HG02678 (cell line): ENCODE measurements around the gene RDX.
"Not testable (repeated sequence)": the region's sequence is repeated elsewhere in the genome, so short reads cannot be mapped to it uniquely, and the experiment has no call there.

ENCODE experiments used
- ATAC-seq: cut with Tn5 transposase; IDR thresholded peaks from one replicate; pipeline ENCODE4 v1.9.1; 2021; ENCODE audit warnings: mild to moderate bottlenecking, moderate library complexity; ENCODE audit not compliant: unreplicated experiment

RDX gene

DNA sequence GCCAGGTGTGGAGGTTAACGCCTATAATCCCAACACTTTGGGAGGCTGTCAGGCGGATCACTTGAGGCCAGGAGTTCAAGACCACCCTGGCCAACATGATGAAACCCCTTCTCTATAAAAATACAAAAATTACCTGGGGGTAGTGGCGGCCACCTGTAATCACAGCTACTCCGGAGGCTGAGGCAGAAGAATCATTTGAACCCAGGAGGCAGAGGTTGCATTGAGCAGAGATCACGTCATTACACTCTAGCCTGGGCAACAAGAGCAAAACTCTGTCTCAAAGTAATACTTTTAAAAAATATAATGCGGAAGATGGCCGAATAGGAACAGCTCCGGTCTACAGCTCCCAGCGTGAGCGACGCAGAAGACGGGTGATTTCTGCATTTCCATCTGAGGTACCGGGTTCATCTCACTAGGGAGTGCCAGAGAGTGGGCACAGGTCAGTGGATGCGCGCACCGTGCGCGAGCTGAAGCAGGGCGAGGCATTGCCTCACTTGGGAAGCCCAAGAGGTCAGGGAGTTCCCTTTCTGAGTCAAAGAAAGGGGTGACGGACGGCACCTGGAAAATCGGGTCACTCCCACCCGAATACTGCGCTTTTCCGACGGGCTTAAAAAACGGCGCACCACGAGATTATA is 87.6 kb downstream of the RDX start:
- ATAC-seq, result not testable (repeated sequence)

DNA sequence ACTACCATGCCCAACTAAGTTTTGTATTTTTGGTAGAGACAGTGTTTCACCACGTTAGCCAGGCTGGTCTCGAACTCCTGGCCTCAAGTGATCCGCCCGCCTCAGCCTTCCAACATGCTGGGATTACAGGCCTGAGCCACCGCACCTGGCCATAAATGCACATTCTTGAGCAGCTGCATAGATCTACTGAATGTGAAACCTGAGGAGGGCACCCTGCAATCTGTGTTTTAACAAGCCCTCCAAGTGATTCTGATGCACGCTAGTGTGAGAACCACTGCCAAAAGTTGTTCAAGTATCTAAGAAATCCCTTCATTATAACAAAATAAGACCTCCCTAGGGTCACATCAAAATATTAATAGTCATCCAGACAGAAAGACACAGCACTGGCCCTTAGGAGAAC is 89.3 kb downstream of the RDX start:
- no peak for ATAC-seq

GRCh38 chr11:110200836-110201235 is 95.6 kb downstream of the RDX start:
- ATAC-seq, result no peak

DNA sequence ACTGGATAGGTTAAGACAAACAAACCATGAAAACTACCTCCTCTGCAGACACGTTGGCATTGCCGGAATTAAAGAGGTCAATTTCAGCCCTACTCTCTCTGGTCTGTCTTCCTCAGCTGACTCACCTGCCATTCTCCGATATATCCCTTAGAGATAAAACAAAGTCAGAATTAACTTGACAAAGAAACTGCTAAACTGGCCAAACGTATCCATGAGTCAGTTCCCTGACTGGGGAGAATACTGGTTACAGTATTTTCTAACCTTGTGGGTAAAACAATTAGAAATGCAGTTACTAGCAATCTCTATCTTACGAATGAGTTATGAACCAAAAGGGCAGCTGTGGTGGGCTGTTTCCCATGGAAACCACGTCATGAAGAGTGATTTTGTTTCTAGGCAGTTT is 96.2 kb downstream of the RDX start:
- ATAC-seq, result no peak

DNA sequence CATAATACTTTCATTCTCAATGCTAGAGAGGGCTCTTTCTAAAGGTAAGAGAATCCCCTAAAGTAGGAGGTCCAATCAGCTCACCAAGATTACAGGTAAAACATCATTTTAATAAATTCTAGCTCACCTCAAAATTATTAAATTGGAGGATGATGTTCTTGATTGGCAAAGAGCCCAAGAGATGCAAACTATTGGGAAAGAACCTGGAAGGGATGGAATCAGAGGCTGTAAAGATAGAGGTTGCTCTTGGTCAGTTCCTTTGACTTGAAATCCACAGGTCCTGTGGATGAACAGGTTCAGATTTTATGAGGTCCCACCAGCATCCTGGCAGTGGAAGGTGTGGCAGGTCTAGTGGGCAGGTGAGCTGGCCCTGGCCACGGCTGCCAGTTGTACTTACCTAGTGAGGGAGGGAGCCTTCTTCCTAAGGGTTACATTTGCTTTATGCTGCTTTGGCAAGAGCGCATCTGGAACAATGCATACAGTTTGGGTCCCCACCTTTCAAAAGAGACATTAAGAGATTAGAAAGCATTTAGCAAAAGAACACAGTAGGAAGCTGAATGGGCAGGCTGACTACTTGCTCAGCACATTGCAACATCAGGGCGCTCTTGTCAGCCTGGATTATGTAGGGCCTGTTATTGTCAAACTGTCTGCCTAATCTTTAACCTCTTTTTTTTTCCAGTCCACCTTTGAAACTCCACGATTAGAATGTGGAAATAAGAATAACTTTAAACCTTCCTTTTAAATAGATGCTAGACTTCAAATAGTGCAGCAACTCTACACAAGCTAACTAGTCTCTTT is 97.0 kb downstream of the RDX start:
- no peak for ATAC-seq

- ATAC-seq, result no peak
These were observed 98.2 kb downstream of the RDX start for GRCh38 chr11:110198031-110198729.

- no peak for ATAC-seq
These were observed 99.5 kb downstream of the RDX start for GRCh38 chr11:110196884-110197420.

GRCh38 chr11:110196241-110196754 is 100.1 kb downstream of the RDX start:
- ATAC-seq, result no peak

DNA sequence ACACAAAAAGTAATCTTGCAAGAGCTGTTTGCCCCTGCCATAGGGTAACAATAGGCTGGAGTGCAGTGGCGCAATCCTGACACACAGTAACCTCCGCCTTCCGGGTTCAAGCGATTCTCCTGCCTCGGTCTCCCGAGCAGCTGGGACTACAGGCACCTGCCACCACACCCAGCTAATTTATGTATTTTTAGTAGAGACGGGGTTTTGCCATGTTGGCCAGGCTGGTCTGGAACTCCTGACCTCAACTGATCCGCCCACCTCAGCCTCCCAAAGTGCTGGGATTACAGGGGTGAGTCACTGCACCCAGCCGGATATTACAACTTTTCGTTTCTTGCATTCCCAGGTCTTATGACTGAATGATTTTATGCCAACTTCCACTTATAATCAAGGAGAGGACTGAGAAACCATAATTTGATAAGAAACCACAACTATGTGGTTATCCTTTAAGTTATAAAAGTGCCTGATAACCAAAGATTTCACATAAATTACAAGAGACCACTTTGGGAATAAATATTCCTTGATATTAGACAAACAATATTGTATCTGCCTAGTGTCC is 102.1 kb downstream of the RDX start:
- ATAC-seq, result not testable (repeated sequence)

- ATAC-seq, result peak; percentile 79
These were observed 103.7 kb downstream of the RDX start for GRCh38 chr11:110192604-110193282.

DNA sequence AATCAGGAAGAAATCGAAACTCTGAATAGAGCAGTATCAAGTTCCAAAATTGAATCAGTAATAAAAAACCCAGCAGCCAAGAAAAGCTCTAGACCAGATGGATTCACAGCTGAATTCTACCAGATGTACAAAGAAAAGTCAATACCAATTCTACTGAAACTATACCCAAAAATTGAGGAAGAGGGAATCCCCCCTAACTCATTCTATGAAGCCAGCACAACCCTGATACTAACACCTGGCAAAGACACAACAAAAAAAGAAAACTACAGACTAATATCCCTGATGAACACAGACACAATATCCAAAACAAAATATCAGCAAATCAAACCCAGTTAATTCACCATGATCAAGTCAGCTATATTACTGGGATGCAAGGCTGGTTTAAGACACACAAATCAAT is 105.5 kb downstream of the RDX start:
- ATAC-seq, result no peak

GRCh38 chr11:110187731-110188130 is 108.7 kb downstream of the RDX start:
- ATAC-seq, result no peak

DNA sequence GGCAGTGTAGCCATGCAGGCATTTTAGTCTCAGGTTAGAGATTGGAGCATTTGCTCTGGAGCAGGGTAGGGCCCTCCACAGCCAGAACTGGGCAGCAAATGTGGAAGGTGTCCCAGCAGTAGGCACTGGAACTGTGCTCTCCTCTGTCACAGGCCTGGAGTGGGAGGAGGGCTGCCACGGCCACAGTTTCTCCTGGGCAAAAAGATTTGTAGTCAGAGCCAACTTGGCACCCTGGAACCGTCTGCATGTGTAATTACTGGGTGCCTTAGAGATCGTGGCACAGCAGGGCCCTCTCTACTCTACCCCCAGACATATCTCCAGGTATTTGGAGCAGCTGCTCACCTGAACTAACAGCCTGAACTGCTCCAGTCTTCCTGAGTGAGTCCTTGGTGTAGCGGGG is 109.5 kb downstream of the RDX start:
- ATAC-seq, result no peak

- no peak for ATAC-seq
These were observed 110.0 kb downstream of the RDX start for GRCh38 chr11:110186456-110186855.

- ATAC-seq, result no peak
These were observed 110.8 kb downstream of the RDX start for GRCh38 chr11:110185599-110185998.

DNA sequence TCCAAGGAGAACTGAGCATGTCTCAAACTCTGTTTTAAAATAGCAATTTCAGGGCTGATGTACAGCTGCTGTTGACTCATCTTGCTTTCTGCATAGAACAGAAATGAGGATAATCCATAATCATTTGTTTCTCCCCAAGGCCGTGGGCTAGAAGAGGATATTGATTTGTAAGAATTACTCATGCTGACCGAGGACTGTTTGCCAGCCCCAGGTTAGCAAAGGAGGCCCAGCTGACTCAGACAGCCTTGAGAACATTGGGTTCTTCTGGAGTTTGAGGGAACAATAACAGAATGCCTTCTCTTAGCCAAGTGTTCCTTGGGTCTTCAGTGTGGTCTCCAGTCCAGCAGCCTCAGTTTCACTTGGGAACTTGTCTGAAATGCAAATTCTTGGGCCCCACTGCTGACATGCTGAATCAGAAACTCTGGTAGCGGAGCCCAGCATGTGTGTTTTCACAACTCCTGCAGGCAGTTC is 111.3 kb downstream of the RDX start:
- no peak for ATAC-seq

DNA sequence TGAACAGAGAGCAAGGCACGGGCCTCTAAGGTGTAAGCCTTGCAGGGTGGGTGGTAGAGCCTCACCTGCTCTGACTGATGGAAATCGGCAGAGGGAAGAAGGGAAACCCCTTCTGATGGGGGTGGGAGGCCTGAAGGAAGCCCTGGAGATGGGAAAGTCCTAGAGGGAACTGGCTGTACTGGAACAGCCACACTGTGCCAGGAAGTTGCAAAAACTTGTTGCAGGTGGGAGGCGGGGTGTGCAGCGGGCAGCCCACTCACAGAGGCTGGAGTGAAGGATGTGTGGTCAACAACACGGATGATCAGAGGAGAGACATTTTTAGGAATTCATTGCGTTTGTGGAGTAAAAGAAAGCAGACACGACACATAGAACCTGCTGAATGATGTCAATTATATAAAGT is 112.0 kb downstream of the RDX start:
- ATAC-seq, result no peak

- no peak for ATAC-seq
These were observed 113.5 kb downstream of the RDX start for GRCh38 chr11:110182886-110183285.

DNA sequence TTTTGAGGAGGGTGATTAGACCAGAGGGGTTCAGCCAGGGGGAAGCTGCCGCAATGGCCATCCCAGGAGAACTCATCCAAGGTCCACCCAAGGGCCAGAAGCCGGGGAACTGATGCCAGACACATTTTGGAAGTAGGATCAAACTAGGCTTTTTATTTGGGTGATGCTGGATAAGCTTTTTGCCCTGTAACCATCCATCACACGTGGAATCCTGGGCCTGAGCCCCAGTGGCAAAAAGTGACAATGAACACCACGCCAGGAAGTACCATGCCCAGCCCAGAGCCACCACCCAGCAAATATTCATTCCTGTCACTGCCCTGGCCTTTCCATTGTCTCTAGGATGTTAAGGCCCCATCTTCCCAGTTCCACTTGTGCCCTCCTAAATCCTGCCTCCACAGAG is 117.3 kb downstream of the RDX start:
- no peak for ATAC-seq

DNA sequence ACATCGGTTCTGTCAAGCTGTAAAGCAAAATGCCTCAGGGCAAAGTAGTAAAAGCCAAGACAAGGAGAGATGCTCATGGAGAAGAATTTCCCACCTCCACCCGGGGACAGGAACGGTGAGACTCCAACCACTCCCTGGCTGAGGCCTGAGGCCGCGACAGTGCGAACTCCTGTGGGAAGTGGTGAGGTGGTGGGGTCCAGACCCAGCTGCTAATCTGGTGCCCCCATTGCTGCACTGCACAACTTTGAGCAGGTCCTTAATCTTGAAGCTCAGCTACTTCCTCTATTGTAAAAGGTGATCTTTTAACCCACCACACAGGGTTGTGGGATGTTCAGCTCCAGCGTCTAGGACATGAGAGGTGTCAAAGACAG is 119.3 kb downstream of the RDX start:
- no peak for ATAC-seq
